ENCODE measurements around the gene MYPOP.

- TF ChIP-seq RAD21 (CRISPR knock-in tag; conservative IDR thresholded peaks at IDR 0.05 in 1 of 2, IDR thresholded peaks at IDR 0.05 in 1 of 2): no peak
- no peak for TF ChIP-seq FOXK2 (conservative IDR thresholded peaks at IDR 0.05 in 1 of 2, IDR thresholded peaks at IDR 0.05 in 1 of 2; ENCODE audit: low read depth in 2 of 2)
- no peak for TF ChIP-seq SIX5 (IDR thresholded peaks at IDR 0.05; ENCODE audit: borderline replicate concordance in 1 of 2, insufficient read depth in 1 of 2, low read depth in 1 of 2, low read length in 2 of 2)
- TF ChIP-seq ATF3 (IDR thresholded peaks at IDR 0.05): no peak
- no peak for TF ChIP-seq ATF3 (CRISPR knock-in tag; conservative IDR thresholded peaks at IDR 0.05)
- TF ChIP-seq KDM1A (IDR thresholded peaks at IDR 0.05): no peak
- TF ChIP-seq PHF20 (IDR thresholded peaks at IDR 0.05; ENCODE audit: partially characterized antibody): no peak
- TF ChIP-seq USF1 (CRISPR knock-in tag; IDR thresholded peaks at IDR 0.05): no peak
- no peak for TF ChIP-seq CHD4 (IDR thresholded peaks at IDR 0.05; ENCODE audit: insufficient read depth, insufficient replicate concordance, low read depth, low read length, poor library complexity, severe bottlenecking)
Measured at GRCh38 chr19:45866400-45867176, 35.8 kb downstream of the MYPOP start.
